Activated effector memory CD4-positive, alpha-beta T cell treated with anti-CD3 and anti-CD28 coated beads, Interleukin-2, amount 50 U/mL, for 16 hours (primary cell): ENCODE measurements around the gene SCFD2.

Experiments used
- DNase-seq: peaks from one replicate; pipeline ENCODE4 v3.0.0-alpha.2; 2020

The SCFD2 gene

GRCh38 chr4:52907510-52907909 lies 458.4 kb downstream of the SCFD2 start:
- DNase-seq = no peak

- no peak for DNase-seq
Observed at GRCh38 chr4:52904421-52904820, 461.4 kb downstream of the SCFD2 start.

GRCh38 chr4:52903273-52903672 lies 462.6 kb downstream of the SCFD2 start:
- no peak for DNase-seq

- DNase-seq = no peak
Observed at GRCh38 chr4:52894443-52894842, 471.4 kb downstream of the SCFD2 start.

- no peak for DNase-seq
Observed at GRCh38 chr4:52892880-52893279, 473.0 kb downstream of the SCFD2 start.

- DNase-seq = no peak
Observed at GRCh38 chr4:52891743-52892142, 474.1 kb downstream of the SCFD2 start.

- DNase-seq = no peak
Observed at GRCh38 chr4:52890521-52890791, 475.4 kb downstream of the SCFD2 start.

GRCh38 chr4:52889778-52890520 lies 475.9 kb downstream of the SCFD2 start:
- DNase-seq = no peak

GRCh38 chr4:52889354-52889753 lies 476.5 kb downstream of the SCFD2 start:
- DNase-seq = no peak

GRCh38 chr4:52884994-52885393 lies 480.9 kb downstream of the SCFD2 start:
- DNase-seq = no peak

- no peak for DNase-seq
Observed at GRCh38 chr4:52883707-52884669, 481.9 kb downstream of the SCFD2 start.

- DNase-seq = no peak
Observed at GRCh38 chr4:52883183-52883621, 482.7 kb downstream of the SCFD2 start.

GRCh38 chr4:52880994-52881393 lies 484.9 kb downstream of the SCFD2 start:
- no peak for DNase-seq

- DNase-seq = no peak
Observed at GRCh38 chr4:52879471-52879870, 486.4 kb downstream of the SCFD2 start.

- DNase-seq = no peak
Observed at GRCh38 chr4:52877694-52878093, 488.2 kb downstream of the SCFD2 start.

GRCh38 chr4:52877036-52877435 lies 488.8 kb downstream of the SCFD2 start:
- DNase-seq = no peak

- DNase-seq = no peak
Observed at GRCh38 chr4:52876069-52876468, 489.8 kb downstream of the SCFD2 start.

- DNase-seq = no peak
Observed at GRCh38 chr4:52874948-52875347, 490.9 kb downstream of the SCFD2 start.

GRCh38 chr4:52873861-52874343 lies 492.0 kb downstream of the SCFD2 start:
- DNase-seq = no peak

GRCh38 chr4:52873191-52873590 lies 492.7 kb downstream of the SCFD2 start:
- no peak for DNase-seq

GRCh38 chr4:52870225-52870624 lies 495.6 kb downstream of the SCFD2 start:
- no peak for DNase-seq

- no peak for DNase-seq
Observed at GRCh38 chr4:52869656-52870055, 496.2 kb downstream of the SCFD2 start.

GRCh38 chr4:52869196-52869595 lies 496.7 kb downstream of the SCFD2 start:
- no peak for DNase-seq

GRCh38 chr4:52868133-52868532 lies 497.7 kb downstream of the SCFD2 start:
- DNase-seq = no peak
